Glutamatergic neuron (in vitro differentiated cells): Measurements from ENCODE around the gene TEX54. TPM values are rescaled to one million over a fixed set of nuclear protein-coding genes. Genes with fewer than 3 reads are reported as not detected.
A peak's percentile ranks its signal among the peaks of the same experiment; 100 is the strongest.

Source experiments
- DNase-seq: peaks from one replicate; pipeline ENCODE4 v3.0.0; 2022
- H3K27ac Mint-ChIP-seq: one replicate; pipeline ENCODE4 v1.8.0; 2020; ENCODE audit warnings: mild to moderate bottlenecking, mixed read lengths, inconsistent platforms; ENCODE audit not compliant: unreplicated experiment
- H3K27me3 Mint-ChIP-seq: one replicate; pipeline ENCODE4 v1.8.0; 2020; ENCODE audit warnings: mild to moderate bottlenecking, moderate library complexity, mixed read lengths, inconsistent platforms; ENCODE audit not compliant: unreplicated experiment
- H3K36me3 Mint-ChIP-seq: one replicate; pipeline ENCODE4 v1.8.0; 2020; ENCODE audit warnings: mild to moderate bottlenecking, mixed read lengths, inconsistent platforms; ENCODE audit not compliant: unreplicated experiment
- H3K4me1 Mint-ChIP-seq: one replicate; pipeline ENCODE4 v1.8.0; 2020; ENCODE audit warnings: mild to moderate bottlenecking, low read depth, mixed read lengths, inconsistent platforms; ENCODE audit not compliant: unreplicated experiment
- H3K4me3 Mint-ChIP-seq: one replicate; pipeline ENCODE4 v1.8.0; 2020; ENCODE audit warnings: mild to moderate bottlenecking, mixed read lengths, inconsistent platforms; ENCODE audit not compliant: unreplicated experiment
- H3K9me3 Mint-ChIP-seq: one replicate; pipeline ENCODE4 v1.8.0; 2020; ENCODE audit warnings: mild to moderate bottlenecking, moderate library complexity, mixed read lengths, inconsistent platforms; ENCODE audit not compliant: unreplicated experiment
- CTCF ChIP-seq: fragments of 200-600 bp; sonication (generic); IDR thresholded peaks from one replicate; pipeline ENCODE4 v1.5.0; 2021; ENCODE audit not compliant: partially characterized antibody, unreplicated experiment
- long read RNA-seq: library from polyadenylated mRNA; unstranded; transcript quantifications from one replicate; pipeline ENCODE4 v2.0.0, GENCODE V29; 2020; ENCODE audit not compliant: unreplicated experiment
- total RNA-seq: library from RNA; stranded (reverse); fragmentation: NEBNext Ultra II Directional; extraction: Animal tissue kit (Norgen Biotek cat#: 25700); gene quantifications from one replicate; pipeline ENCODE4 v1.2.1, GENCODE V29; 2021; ENCODE audit not compliant: unreplicated experiment

TEX54 gene
- 1.0 TPM for total RNA-seq
- long read RNA-seq = 0 reads

GRCh38 chr11:62832336-62833234 is at the start of gene TEX54:
TSS of gene TEX54 (minus strand) at chr11:62832841.
- peaks cover 4% of the 10 kb centered on the region for H3K36me3 Mint-ChIP-seq
- H3K4me3 Mint-ChIP-seq = peak within 1 kb of the TSS; percentile 94
- no peaks in the 10 kb centered on the region for H3K4me1 Mint-ChIP-seq
- H3K9me3 Mint-ChIP-seq = peaks cover 6% of the 10 kb centered on the region
- peak within 1 kb of the TSS; percentile 91 for H3K27ac Mint-ChIP-seq
- peaks cover 7% of the 10 kb centered on the region for H3K27me3 Mint-ChIP-seq
- DNase-seq = no peak
- TF ChIP-seq CTCF = no peak

- H3K27ac Mint-ChIP-seq = peak overlapping the region; percentile 100
- H3K4me1 Mint-ChIP-seq = peaks cover 34% of the 10 kb centered on the region
- no peak for DNase-seq
- TF ChIP-seq CTCF = no peak
- peaks cover 17% of the 10 kb centered on the region for H3K27me3 Mint-ChIP-seq
- no peaks in the 10 kb centered on the region for H3K36me3 Mint-ChIP-seq
- H3K9me3 Mint-ChIP-seq = peaks cover 17% of the 10 kb centered on the region
- H3K4me3 Mint-ChIP-seq = peak overlapping the region; percentile 100
Observed at GRCh38 chr11:62882431-62882749, 49.7 kb upstream of the TEX54 start.

GRCh38 chr11:62881579-62882430 is 49.2 kb upstream of the TEX54 start:
- Mint-ChIP-seq H3K9me3 (peaks cover 17% of the 10 kb centered on the region), H3K4me1 (peaks cover 37% of the 10 kb centered on the region), H3K27me3 (peaks cover 17% of the 10 kb centered on the region), H3K36me3 (no peaks in the 10 kb centered on the region), H3K4me3 (peak overlapping the region; percentile 100), H3K27ac (peak overlapping the region; percentile 100)
- peak; percentile 90 for DNase-seq
- TF ChIP-seq CTCF = no peak

GRCh38 chr11:62880803-62881578 is 48.4 kb upstream of the TEX54 start, which contains the start of gene SLC3A2:
TSS of gene SLC3A2 (plus strand) at chr11:62880896. CDS start at chr11:62881024, 128 bp downstream.
- DNase-seq = peak; percentile 90
- Mint-ChIP-seq H3K9me3 (peaks cover 17% of the 10 kb centered on the region), H3K4me3 (peak within 1 kb of the TSS; percentile 100), H3K27me3 (peaks cover 17% of the 10 kb centered on the region), H3K36me3 (no peaks in the 10 kb centered on the region), H3K4me1 (peaks cover 39% of the 10 kb centered on the region), H3K27ac (peak within 1 kb of the TSS; percentile 100)
- TF ChIP-seq CTCF = peak; percentile 68
